GM21576 (cell line): ENCODE results near the gene ST13.
"Not testable (repeated sequence)": the region's sequence is repeated elsewhere in the genome, so short reads cannot be mapped to it uniquely, and the experiment has no call there.

Experiments used
- ATAC-seq: cut with Tn5 transposase; IDR thresholded peaks from one replicate; pipeline ENCODE4 v1.9.1; 2021; ENCODE audit warnings: mild to moderate bottlenecking, moderate library complexity; ENCODE audit not compliant: unreplicated experiment

The ST13 gene

DNA sequence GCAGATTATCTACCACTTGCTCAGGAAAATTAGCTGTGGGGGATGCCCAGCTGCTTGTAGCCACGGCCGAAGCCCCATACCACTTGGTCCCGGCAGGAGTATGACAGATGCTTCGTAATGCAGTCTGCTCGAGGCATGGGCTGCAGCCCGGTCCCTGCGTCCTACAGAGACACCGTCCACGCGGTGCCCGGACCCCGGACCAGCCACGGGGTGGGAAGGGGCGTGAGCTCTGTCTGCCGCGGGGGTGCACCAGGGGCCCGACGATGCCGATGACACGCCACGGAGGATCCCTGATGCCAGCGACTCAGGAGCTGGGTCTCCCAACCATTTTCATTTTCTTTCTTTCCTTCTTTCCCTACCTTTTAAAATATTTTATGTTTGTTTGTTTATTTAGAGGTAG lies 67.3 kb downstream of the ST13 start:
- ATAC-seq = no peak

DNA sequence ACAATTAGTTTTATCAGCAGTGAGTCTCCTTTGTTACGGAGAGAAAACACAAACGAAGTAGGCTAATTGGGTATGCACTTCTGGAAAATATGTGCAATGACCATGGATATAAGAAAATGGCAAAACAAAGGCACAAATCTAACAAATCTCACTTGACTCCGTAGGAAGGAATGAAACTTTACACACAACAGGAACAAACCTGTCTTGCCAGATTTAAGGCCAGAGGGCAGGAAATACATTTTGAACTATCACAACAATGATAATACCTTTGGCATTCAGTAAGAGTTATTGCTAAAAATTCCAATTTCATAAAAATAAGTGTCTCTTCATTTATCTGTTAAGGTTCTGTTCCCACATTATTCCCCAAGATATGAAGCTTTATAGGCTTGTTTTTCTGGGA lies 73.9 kb downstream of the ST13 start:
- no peak for ATAC-seq

DNA sequence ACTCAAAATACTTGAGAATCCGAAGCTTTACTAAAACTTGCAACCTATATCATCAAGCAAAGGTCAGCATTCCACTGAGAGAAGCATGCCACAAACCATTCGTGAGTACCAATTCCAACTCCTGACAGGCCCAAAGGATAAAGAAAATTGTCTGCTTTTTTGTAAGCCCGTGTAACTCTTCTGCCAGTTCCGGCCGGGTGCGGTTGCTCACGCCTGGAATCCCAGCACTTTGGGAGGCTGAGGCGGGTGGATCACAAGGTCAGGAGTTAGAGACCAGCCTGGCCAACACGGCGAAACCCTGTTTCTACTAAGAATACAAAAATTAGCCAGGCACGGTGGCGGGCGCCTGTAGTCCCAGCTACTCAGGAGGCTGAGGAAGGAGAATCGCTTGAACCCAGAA lies 74.7 kb downstream of the ST13 start:
- ATAC-seq = not testable (repeated sequence)
